Ishikawa (cell line): ENCODE data around the gene C1QL4.

Experiments
- CEBPB ChIP-seq: IDR thresholded peaks from 2 replicates; pipeline ENCODE4 v1.6.1; 2012
- EGR1 ChIP-seq: IDR thresholded peaks from 2 replicates; pipeline ENCODE4 v1.6.1; 2012
- EP300 ChIP-seq: IDR thresholded peaks from 2 replicates; pipeline ENCODE4 v1.6.1; 2012; ENCODE audit warnings: borderline replicate concordance
- FOXM1 ChIP-seq: IDR thresholded peaks from 2 replicates; pipeline ENCODE4 v1.6.1; 2012; ENCODE audit warnings: low read depth, borderline replicate concordance
- NFIC ChIP-seq: IDR thresholded peaks from 2 replicates; pipeline ENCODE4 v1.6.1; 2012
- RAD21 ChIP-seq: IDR thresholded peaks from 2 replicates; pipeline ENCODE4 v1.6.1; 2012; ENCODE audit warnings: low read depth
- REST ChIP-seq: IDR thresholded peaks from 2 replicates; pipeline ENCODE4 v1.6.1; 2012; ENCODE audit warnings: low read depth, mild to moderate bottlenecking
- TAF1 ChIP-seq: IDR thresholded peaks from 2 replicates; pipeline ENCODE4 v1.6.1; 2012; ENCODE audit warnings: low read depth, mild to moderate bottlenecking
- TCF12 ChIP-seq: IDR thresholded peaks from 2 replicates; pipeline ENCODE4 v1.6.1; 2012; ENCODE audit warnings: low read depth
- TEAD4 ChIP-seq: IDR thresholded peaks from 2 replicates; pipeline ENCODE4 v1.6.1; 2012
- YY1 ChIP-seq: IDR thresholded peaks from 2 replicates; pipeline ENCODE4 v1.6.1; 2012; ENCODE audit warnings: low read depth
- TF ChIP-seq, protein P1 (sequence below): IDR thresholded peaks from 2 replicates; pipeline ENCODE4 v1.6.1; 2012

- no peak for TF ChIP-seq TAF1
- TF ChIP-seq RAD21 = no peak
- no peak for TF ChIP-seq YY1
- TF ChIP-seq, protein P1, sequence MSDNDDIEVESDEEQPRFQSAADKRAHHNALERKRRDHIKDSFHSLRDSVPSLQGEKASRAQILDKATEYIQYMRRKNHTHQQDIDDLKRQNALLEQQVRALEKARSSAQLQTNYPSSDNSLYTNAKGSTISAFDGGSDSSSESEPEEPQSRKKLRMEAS = no peak
- TF ChIP-seq EP300 = no peak
- TF ChIP-seq TCF12 = no peak
- no peak for TF ChIP-seq REST
- TF ChIP-seq EGR1 = no peak
- TF ChIP-seq NFIC = no peak
- TF ChIP-seq CEBPB = no peak
- no peak for TF ChIP-seq FOXM1
- TF ChIP-seq TEAD4 = no peak
Observed at GRCh38 chr12:49334681-49335080, 2.3 kb downstream of the C1QL4 start.
